H9 (cell line): ENCODE data around the gene E2F4. TPM values are rescaled to one million over a fixed set of nuclear protein-coding genes. Genes with fewer than 3 reads are reported as not detected.
A peak's percentile ranks its signal among the peaks of the same experiment; 100 is the strongest.

ENCODE experiments used
- DNase-seq: peaks from one replicate; pipeline ENCODE4 v3.0.0-alpha.2; 2017
- H2AFZ ChIP-seq: one replicate; pipeline ENCODE4 v1.6.1; 2013; ENCODE audit warnings: mild to moderate bottlenecking, low read length, control low read depth, moderate library complexity
- H2AK5ac ChIP-seq: 2 replicates; pipeline ENCODE4 v1.6.1; 2013; ENCODE audit warnings: low read length, control low read depth, mixed read lengths; ENCODE audit not compliant: insufficient read length
- H2BK120ac ChIP-seq: one replicate; pipeline ENCODE4 v1.6.1; 2013; ENCODE audit warnings: low read depth, mild to moderate bottlenecking, low read length, control low read depth, inconsistent platforms; ENCODE audit not compliant: poor library complexity, severe bottlenecking
- H2BK12ac ChIP-seq: 2 replicates; pipeline ENCODE4 v1.6.1; 2013; ENCODE audit warnings: low read length, control low read depth, mixed read lengths, low read depth; ENCODE audit not compliant: insufficient read length
- H2BK15ac ChIP-seq: 2 replicates; pipeline ENCODE4 v1.6.1; 2013; ENCODE audit warnings: low read depth, low read length, control low read depth
- H2BK20ac ChIP-seq: one replicate; pipeline ENCODE4 v1.6.1; 2013; ENCODE audit warnings: low read depth, mild to moderate bottlenecking, low read length, control low read depth, inconsistent platforms; ENCODE audit not compliant: poor library complexity, severe bottlenecking
- H2BK5ac ChIP-seq: 2 replicates; pipeline ENCODE4 v1.6.1; 2013; ENCODE audit warnings: low read length, control low read depth, mixed read lengths; ENCODE audit not compliant: insufficient read length
- H3K14ac ChIP-seq: 2 replicates; pipeline ENCODE4 v1.6.1; 2013; ENCODE audit warnings: low read length, control low read depth; ENCODE audit not compliant: insufficient read depth
- H3K18ac ChIP-seq: 2 replicates; pipeline ENCODE4 v1.6.1; 2013; ENCODE audit warnings: low read depth, mild to moderate bottlenecking, mixed read lengths, low read length, control low read depth; ENCODE audit not compliant: insufficient read length
- H3K23ac ChIP-seq: 2 replicates; pipeline ENCODE4 v1.6.1; 2013; ENCODE audit warnings: low read length, control low read depth, mixed read lengths, low read depth; ENCODE audit not compliant: insufficient read length
- H3K23me2 ChIP-seq: 2 replicates; pipeline ENCODE4 v1.6.1; 2013; ENCODE audit warnings: low read depth, mild to moderate bottlenecking, mixed read lengths, low read length, control low read depth; ENCODE audit not compliant: insufficient read length, poor library complexity, severe bottlenecking
- H3K27ac ChIP-seq: 2 replicates; pipeline ENCODE4 v1.5.1; 2013; ENCODE audit warnings: low read length, control low read depth, mixed read lengths, low read depth; ENCODE audit not compliant: insufficient read length
- H3K27me3 ChIP-seq: 2 replicates; pipeline ENCODE4 v1.6.1; 2013; ENCODE audit warnings: low read length, control low read depth, inconsistent platforms; ENCODE audit not compliant: insufficient read depth
- H3K4ac ChIP-seq: 2 replicates; pipeline ENCODE4 v1.6.1; 2013; ENCODE audit warnings: low read depth, mild to moderate bottlenecking, control low read depth, inconsistent platforms, low read length, moderate library complexity
- H3K4me1 ChIP-seq: 2 replicates; pipeline ENCODE4 v1.6.1; 2013; ENCODE audit warnings: low read length, control low read depth, inconsistent platforms; ENCODE audit not compliant: insufficient read depth
- H3K4me2 ChIP-seq: 2 replicates; pipeline ENCODE4 v1.6.1; 2013; ENCODE audit warnings: low read length, control low read depth, mixed read lengths; ENCODE audit not compliant: insufficient read length, insufficient read depth
- H3K56ac ChIP-seq: 2 replicates; pipeline ENCODE4 v1.6.1; 2013; ENCODE audit warnings: low read depth, mild to moderate bottlenecking, mixed read lengths, low read length, control low read depth; ENCODE audit not compliant: insufficient read length
- H3K79me1 ChIP-seq: 2 replicates; pipeline ENCODE4 v1.6.1; 2013; ENCODE audit warnings: low read depth, mild to moderate bottlenecking, moderate library complexity, low read length, control low read depth, inconsistent platforms; ENCODE audit not compliant: insufficient read depth, poor library complexity, severe bottlenecking
- H3K79me2 ChIP-seq: 2 replicates; pipeline ENCODE4 v1.6.1; 2013; ENCODE audit warnings: low read length, control low read depth, inconsistent platforms; ENCODE audit not compliant: insufficient read depth
- H3K9ac ChIP-seq: 2 replicates; pipeline ENCODE4 v1.6.1; 2013; ENCODE audit warnings: low read length, control low read depth, mixed read lengths; ENCODE audit not compliant: insufficient read length; ENCODE audit errors: extremely low read depth
- H3K9me3 ChIP-seq: one replicate; pipeline ENCODE4 v1.6.1; 2013; ENCODE audit warnings: low read depth, low read length, inconsistent platforms; ENCODE audit not compliant: control insufficient read depth
- H3T11ph ChIP-seq: one replicate; pipeline ENCODE4 v1.6.1; 2013; ENCODE audit warnings: mild to moderate bottlenecking, low read length, control low read depth, inconsistent platforms
- H4K20me1 ChIP-seq: one replicate; pipeline ENCODE4 v1.6.1; 2013; ENCODE audit not compliant: control insufficient read depth, insufficient read length, insufficient read depth
- H4K5ac ChIP-seq: 2 replicates; pipeline ENCODE4 v1.6.1; 2013; ENCODE audit warnings: low read depth, mild to moderate bottlenecking, mixed read lengths, low read length, control low read depth; ENCODE audit not compliant: insufficient read length
- H4K8ac ChIP-seq: replicated peaks from 2 replicates; pipeline ENCODE4 v1.6.1; 2013; ENCODE audit warnings: low read length, control low read depth, mixed read lengths, low read depth; ENCODE audit not compliant: insufficient read length
- H4K91ac ChIP-seq: 2 replicates; pipeline ENCODE4 v1.6.1; 2013; ENCODE audit warnings: low read depth, mild to moderate bottlenecking, moderate library complexity, mixed read lengths, low read length, control low read depth; ENCODE audit not compliant: insufficient read length
- H3K27ac Mint-ChIP-seq, 3 experiments: 2 replicates in 2 of 3; 3 replicates in 1 of 3; pipeline ENCODE4 v1.8.0; 2020 to 2021; ENCODE audit warnings: mixed read lengths in 3 of 3, mild to moderate bottlenecking in 1 of 3, moderate library complexity in 1 of 3
- H3K27me3 Mint-ChIP-seq: 2 replicates; pipeline ENCODE4 v1.8.0; 2021; ENCODE audit warnings: low read depth, mild to moderate bottlenecking, moderate library complexity, mixed read lengths
- H3K36me3 Mint-ChIP-seq, 3 experiments: 2 replicates in 2 of 3; 3 replicates in 1 of 3; pipeline ENCODE4 v1.8.0; 2020 to 2021; ENCODE audit warnings: low read depth in 3 of 3, mixed read lengths in 3 of 3; ENCODE audit not compliant: insufficient read depth in 1 of 3
- H3K4me1 Mint-ChIP-seq, 2 experiments: 2 replicates each; pipeline ENCODE4 v1.8.0; 2020; ENCODE audit warnings: mixed read lengths in 2 of 2
- H3K4me3 Mint-ChIP-seq, 2 experiments: 2 replicates in 1 of 2; 3 replicates in 1 of 2; pipeline ENCODE4 v1.8.0; 2020 to 2021; ENCODE audit warnings: mild to moderate bottlenecking in 2 of 2, mixed read lengths in 2 of 2, moderate library complexity in 1 of 2
- H3K9me3 Mint-ChIP-seq, 2 experiments: 2 replicates in 1 of 2; 3 replicates in 1 of 2; pipeline ENCODE4 v1.8.0; 2020; ENCODE audit warnings: mild to moderate bottlenecking in 2 of 2, mixed read lengths in 2 of 2, moderate library complexity in 1 of 2
- WGBS: extraction: QIAGEN DNeasy Blood & Tissue Kit; methylation state at CpG from one replicate; pipeline ENCODE4 v1.1.7; 2013; ENCODE audit warnings: missing lambda C conversion rate, low lambda C conversion rate, mixed read lengths; ENCODE audit not compliant: insufficient read length; ENCODE audit errors: extremely low coverage; 5-methylcytosine and 5-hydroxymethylcytosine counted together
- total RNA-seq: library from RNA; stranded (reverse); gene quantifications from 2 replicates; pipeline ENCODE4 v1.2.1, GENCODE V29; 2021
- TF ChIP-seq, protein P1 (sequence below): fragments of 200-600 bp; sonication (generic); conservative IDR thresholded peaks from 3 replicates; pipeline ENCODE4 v1.8.0; 2021; ENCODE audit warnings: antibody characterized with exemption, mild to moderate bottlenecking

The E2F4 gene
- total RNA-seq, 1 experiment from 2014 or later: 116 TPM

DNA sequence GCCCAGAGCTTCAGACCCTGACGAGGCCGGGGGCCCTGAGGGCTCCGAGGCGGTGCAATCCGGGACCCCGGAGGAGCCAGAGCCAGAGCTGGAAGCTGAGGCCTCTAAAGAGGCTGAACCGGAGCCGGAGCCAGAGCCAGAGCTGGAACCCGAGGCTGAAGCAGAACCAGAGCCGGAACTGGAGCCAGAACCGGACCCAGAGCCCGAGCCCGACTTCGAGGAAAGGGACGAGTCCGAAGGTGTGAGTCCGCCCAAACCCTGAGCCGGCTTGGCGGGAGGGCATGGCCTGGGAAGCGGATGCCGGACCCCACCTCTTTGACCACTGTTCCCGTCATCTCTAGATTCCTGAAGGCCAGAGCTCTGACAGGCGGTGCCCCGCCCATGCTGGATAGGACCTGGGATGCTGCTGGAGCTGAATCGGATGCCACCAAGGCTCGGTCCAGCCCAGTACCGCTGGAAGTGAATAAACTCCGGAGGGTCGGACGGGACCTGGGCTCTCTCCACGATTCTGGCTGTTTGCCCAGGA, 17.2 kb upstream of the E2F4 start:
- Histone ChIP-seq H4K5ac (no peak overlapping the region), H3K4me2 (peak overlapping the region; percentile 58), H3K79me1 (no peaks in the 10 kb centered on the region), H3K27ac (no peak overlapping the region), H3K56ac (no peak overlapping the region), H3K9me3 (no peaks in the 10 kb centered on the region), H2BK12ac (no peak overlapping the region), H2BK5ac (no peak overlapping the region), H2AK5ac (no peak overlapping the region), H2BK20ac (no peak overlapping the region), H3K4me1 (peaks cover 5% of the 10 kb centered on the region; the same call in 1 of the 2 replicates), H4K8ac (no peak overlapping the region), H4K20me1 (no peaks in the 10 kb centered on the region), H3K27me3 (peaks cover 29% of the 10 kb centered on the region; the same call in 1 of the 2 replicates), H2BK15ac (no peak overlapping the region), H4K91ac (no peak overlapping the region), H3K18ac (no peak overlapping the region), H3K9ac (no peak overlapping the region), H3T11ph (no peak overlapping the region), H2BK120ac (no peak overlapping the region), H3K4ac (no peak overlapping the region), H3K14ac (no peak overlapping the region), H3K23me2 (peaks cover 22% of the 10 kb centered on the region), H3K79me2 (no peaks in the 10 kb centered on the region), H2AFZ (no peak overlapping the region), H3K23ac (no peak overlapping the region)
- H3K27me3 Mint-ChIP-seq: peaks cover 70% of the 10 kb centered on the region
- peaks cover 39 to 42% of the 10 kb centered on the region in 2 experiments for H3K4me1 Mint-ChIP-seq
- H3K9me3 Mint-ChIP-seq: no peaks in the 10 kb centered on the region; a peak in 1 of 5 replicates
- WGBS: no CpG with 5 or more reads among the region's 31 CpGs
- peak overlapping the region in 1 of 2 experiments; percentile 15; a peak in 1 of 5 replicates for H3K4me3 Mint-ChIP-seq
- TF ChIP-seq, protein P1, sequence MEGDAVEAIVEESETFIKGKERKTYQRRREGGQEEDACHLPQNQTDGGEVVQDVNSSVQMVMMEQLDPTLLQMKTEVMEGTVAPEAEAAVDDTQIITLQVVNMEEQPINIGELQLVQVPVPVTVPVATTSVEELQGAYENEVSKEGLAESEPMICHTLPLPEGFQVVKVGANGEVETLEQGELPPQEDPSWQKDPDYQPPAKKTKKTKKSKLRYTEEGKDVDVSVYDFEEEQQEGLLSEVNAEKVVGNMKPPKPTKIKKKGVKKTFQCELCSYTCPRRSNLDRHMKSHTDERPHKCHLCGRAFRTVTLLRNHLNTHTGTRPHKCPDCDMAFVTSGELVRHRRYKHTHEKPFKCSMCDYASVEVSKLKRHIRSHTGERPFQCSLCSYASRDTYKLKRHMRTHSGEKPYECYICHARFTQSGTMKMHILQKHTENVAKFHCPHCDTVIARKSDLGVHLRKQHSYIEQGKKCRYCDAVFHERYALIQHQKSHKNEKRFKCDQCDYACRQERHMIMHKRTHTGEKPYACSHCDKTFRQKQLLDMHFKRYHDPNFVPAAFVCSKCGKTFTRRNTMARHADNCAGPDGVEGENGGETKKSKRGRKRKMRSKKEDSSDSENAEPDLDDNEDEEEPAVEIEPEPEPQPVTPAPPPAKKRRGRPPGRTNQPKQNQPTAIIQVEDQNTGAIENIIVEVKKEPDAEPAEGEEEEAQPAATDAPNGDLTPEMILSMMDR: no peak
- no peak for DNase-seq
- H3K27ac Mint-ChIP-seq: no peak overlapping the region
- H3K36me3 Mint-ChIP-seq: peaks cover 0 to 7% (median 6%) of the 10 kb centered on the region in 3 experiments; a peak in 2 of 7 replicates
